ENCODE data around the gene KCNN3. TPM values are rescaled to one million over a fixed set of nuclear protein-coding genes. Genes with fewer than 3 reads are reported as not detected.

The KCNN3 gene
- total RNA-seq, 6 donors from 2014 or later = 2.7 to 6.6 (median 3.7) TPM

DNA sequence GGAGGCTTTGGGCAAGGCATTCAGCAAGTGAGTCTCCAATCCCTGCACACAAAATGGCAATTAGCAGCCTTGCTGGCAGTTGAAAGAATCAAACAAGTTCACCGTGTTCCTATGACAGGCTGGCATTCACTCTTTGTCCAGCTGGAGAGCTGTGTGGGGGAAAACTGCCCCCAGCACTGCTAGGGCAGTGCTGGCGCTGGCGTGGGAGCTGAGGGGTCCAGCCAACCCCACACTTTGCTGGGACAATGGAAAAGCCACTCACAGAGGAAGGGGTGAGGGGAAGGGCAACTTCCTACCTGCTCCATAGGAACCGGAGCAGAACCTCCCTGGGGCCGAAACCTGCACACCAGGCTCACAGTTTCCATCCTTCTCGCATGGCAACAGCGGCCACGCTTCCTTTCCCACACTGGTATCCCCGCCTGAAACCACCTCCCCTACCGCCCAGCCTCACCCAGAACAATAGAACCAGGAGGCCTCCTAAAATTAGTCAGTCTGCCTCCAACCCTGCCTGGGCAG, 26.7 kb upstream of the KCNN3 start:
- Histone ChIP-seq H3K27me3 (no peaks in the 10 kb centered on the region), H3K4me1 (no peaks in the 10 kb centered on the region), H3K4me3 (no peak overlapping the region), H3K9me3 (no peaks in the 10 kb centered on the region), H3K36me3 (no peaks in the 10 kb centered on the region), H3K27ac (no peak overlapping the region)
- ATAC-seq (ENCODE audit: low FRiP score in 2 of 2) = no peak
- 69 to 75% methylated on average over 9 to 10 of the region's 10 CpGs for WGBS, 2 donors
- TF ChIP-seq POLR2AphosphoS5 (IDR thresholded peaks at IDR 0.05) (no peak), EP300 (IDR thresholded peaks at IDR 0.05) (no peak), POLR2A (IDR thresholded peaks at IDR 0.05) (no peak)
- TF ChIP-seq, protein P1, sequence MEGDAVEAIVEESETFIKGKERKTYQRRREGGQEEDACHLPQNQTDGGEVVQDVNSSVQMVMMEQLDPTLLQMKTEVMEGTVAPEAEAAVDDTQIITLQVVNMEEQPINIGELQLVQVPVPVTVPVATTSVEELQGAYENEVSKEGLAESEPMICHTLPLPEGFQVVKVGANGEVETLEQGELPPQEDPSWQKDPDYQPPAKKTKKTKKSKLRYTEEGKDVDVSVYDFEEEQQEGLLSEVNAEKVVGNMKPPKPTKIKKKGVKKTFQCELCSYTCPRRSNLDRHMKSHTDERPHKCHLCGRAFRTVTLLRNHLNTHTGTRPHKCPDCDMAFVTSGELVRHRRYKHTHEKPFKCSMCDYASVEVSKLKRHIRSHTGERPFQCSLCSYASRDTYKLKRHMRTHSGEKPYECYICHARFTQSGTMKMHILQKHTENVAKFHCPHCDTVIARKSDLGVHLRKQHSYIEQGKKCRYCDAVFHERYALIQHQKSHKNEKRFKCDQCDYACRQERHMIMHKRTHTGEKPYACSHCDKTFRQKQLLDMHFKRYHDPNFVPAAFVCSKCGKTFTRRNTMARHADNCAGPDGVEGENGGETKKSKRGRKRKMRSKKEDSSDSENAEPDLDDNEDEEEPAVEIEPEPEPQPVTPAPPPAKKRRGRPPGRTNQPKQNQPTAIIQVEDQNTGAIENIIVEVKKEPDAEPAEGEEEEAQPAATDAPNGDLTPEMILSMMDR (IDR thresholded peaks at IDR 0.05) = no peak
- peak in 1 of 2 donors; percentile 52 for DNase-seq

DNA sequence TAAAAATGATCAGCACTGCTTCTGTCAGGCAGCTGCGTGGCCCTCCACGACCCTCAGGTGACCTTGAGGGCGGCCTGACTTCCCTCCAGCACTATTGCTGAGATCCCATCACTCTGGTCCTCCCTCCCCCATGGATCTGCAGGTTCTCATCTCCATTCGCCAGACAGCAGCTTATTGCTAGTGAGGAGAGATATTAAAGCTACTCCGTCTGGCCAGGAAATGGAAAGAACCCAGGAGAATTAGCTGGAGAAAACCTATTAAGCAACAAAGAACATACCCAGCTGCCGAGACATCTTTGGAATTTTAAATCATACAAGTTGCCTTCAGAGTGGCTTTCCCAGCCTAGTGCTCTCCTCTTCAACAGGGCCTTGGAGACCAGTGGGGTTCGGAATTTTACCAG, 25.7 kb upstream of the KCNN3 start:
- H3K4me1 ChIP-seq = no peaks in the 10 kb centered on the region
- H3K36me3 ChIP-seq = no peaks in the 10 kb centered on the region
- ATAC-seq (ENCODE audit: low FRiP score in 2 of 2) (no peak), DNase-seq (no peak)
- H3K9me3 ChIP-seq = no peaks in the 10 kb centered on the region
- no peak overlapping the region for H3K27ac ChIP-seq
- 73 to 77% methylated on average over 7 of the region's 7 CpGs for WGBS, 2 donors
- no peaks in the 10 kb centered on the region for H3K27me3 ChIP-seq
- H3K4me3 ChIP-seq = no peak overlapping the region
- TF ChIP-seq POLR2AphosphoS5 (IDR thresholded peaks at IDR 0.05) (no peak), POLR2A (IDR thresholded peaks at IDR 0.05) (no peak), EP300 (IDR thresholded peaks at IDR 0.05) (no peak)
- TF ChIP-seq, protein P1 (IDR thresholded peaks at IDR 0.05) = no peak

DNA sequence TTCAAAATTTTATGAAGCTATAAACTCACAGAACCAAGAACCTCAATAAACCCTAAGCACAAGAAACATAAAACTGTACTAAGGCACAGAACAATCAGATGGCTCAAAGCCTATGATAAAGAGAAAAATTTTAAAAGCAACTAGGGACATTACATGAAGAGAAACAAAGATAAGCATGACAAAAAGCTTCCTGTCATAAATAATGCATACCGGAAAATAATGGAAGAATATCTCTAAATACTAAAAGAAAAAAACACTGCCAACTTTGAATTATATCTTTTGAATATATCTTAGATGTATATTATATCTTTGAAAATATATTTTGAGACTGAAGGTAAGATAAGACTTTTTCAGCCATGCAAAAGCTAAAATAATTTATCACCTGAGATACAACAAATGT, 21.4 kb upstream of the KCNN3 start:
- no peak for DNase-seq
- Histone ChIP-seq H3K27me3 (no peaks in the 10 kb centered on the region), H3K9me3 (no peaks in the 10 kb centered on the region), H3K27ac (no peak overlapping the region), H3K4me1 (no peaks in the 10 kb centered on the region), H3K36me3 (no peaks in the 10 kb centered on the region), H3K4me3 (no peak overlapping the region)
- WGBS, 2 donors = 43 to 60% methylated on average over 1 of the region's 1 CpG
- TF ChIP-seq, protein P1 (IDR thresholded peaks at IDR 0.05) = no peak
- TF ChIP-seq EP300 (IDR thresholded peaks at IDR 0.05) = no peak
- no peak for TF ChIP-seq POLR2AphosphoS5 (IDR thresholded peaks at IDR 0.05)
- no peak for TF ChIP-seq POLR2A (IDR thresholded peaks at IDR 0.05)
- no peak for ATAC-seq (ENCODE audit: low FRiP score in 2 of 2)

DNA sequence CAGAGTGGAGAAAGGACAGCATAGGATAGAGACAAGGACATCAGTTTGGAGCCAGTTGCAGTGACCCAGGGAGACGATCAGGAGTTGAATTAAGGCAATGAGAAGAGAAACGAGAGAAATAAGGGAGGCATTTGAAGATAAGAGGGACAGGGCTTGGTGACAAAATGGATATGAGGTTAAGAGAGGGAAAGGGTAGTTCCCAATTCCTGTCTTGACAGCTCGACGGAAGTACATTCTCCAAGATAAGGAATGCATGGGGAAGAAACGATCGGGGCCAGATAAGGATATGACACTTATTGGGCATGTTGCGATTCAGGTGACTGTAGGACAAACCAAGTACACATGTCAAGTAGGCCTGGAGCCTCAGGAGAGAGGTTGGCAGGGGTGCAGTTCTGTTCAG, 18.7 kb upstream of the KCNN3 start:
- Histone ChIP-seq H3K4me1 (peaks cover 0 to 12% (median 4%) of the 10 kb centered on the region in 4 donors), H3K9me3 (no peaks in the 10 kb centered on the region), H3K27ac (no peak overlapping the region), H3K36me3 (no peaks in the 10 kb centered on the region), H3K4me3 (no peak overlapping the region), H3K27me3 (no peaks in the 10 kb centered on the region)
- no peak for ATAC-seq (ENCODE audit: low FRiP score in 2 of 2)
- WGBS, 2 donors = 63 to 71% methylated on average over 7 of the region's 7 CpGs
- DNase-seq = no peak
- TF ChIP-seq POLR2A (IDR thresholded peaks at IDR 0.05) = no peak
- TF ChIP-seq, protein P1 (IDR thresholded peaks at IDR 0.05) = no peak

DNA sequence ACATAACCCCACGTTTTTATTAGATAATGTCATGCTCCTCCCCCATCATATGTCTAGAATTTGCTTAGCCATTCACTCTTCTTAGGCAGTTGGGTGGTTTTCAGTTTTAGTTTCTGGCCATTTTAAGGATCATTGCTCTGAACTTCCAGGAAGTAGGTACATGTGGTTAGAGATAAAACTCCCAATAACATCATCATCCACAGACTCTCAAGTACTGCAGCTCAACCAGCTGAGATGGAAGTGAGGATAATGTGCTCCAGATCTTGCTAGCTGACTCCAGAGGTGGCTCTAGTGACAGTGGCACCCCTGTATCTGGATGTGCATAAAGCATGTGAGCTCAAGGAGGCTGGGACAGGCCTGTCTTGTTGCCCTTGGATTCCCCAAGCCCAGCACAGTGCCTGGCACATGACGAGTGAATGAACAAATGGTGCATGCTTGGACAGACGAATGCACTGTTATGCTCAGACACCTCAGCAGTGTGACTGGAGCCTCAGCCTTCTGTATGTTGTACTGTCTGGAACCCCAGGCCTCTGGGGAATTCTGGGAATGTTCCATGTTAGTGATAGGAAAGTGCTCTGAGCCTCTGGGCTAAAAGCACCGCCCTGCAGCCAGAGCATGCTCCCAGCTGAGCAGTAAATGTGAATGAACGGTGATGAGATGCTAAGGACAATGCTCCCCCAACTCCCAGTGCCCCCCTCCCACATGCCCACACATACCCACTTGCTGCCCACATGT, 16.4 kb upstream of the KCNN3 start:
- DNase-seq (no peak), ATAC-seq (ENCODE audit: low FRiP score in 2 of 2) (no peak)
- peaks cover 0 to 12% (median 4%) of the 10 kb centered on the region in 4 donors for H3K4me1 ChIP-seq
- TF ChIP-seq POLR2A (IDR thresholded peaks at IDR 0.05) = no peak
- no peak for TF ChIP-seq EP300 (IDR thresholded peaks at IDR 0.05)
- no peaks in the 10 kb centered on the region for H3K27me3 ChIP-seq
- no peaks in the 10 kb centered on the region for H3K9me3 ChIP-seq
- no peaks in the 10 kb centered on the region for H3K36me3 ChIP-seq
- H3K27ac ChIP-seq = no peak overlapping the region
- no peak overlapping the region for H3K4me3 ChIP-seq
- WGBS, 2 donors = 68 to 75% methylated on average over 5 of the region's 5 CpGs
